ENCODE measurements around the gene SEMA3G.

The SEMA3G gene

DNA sequence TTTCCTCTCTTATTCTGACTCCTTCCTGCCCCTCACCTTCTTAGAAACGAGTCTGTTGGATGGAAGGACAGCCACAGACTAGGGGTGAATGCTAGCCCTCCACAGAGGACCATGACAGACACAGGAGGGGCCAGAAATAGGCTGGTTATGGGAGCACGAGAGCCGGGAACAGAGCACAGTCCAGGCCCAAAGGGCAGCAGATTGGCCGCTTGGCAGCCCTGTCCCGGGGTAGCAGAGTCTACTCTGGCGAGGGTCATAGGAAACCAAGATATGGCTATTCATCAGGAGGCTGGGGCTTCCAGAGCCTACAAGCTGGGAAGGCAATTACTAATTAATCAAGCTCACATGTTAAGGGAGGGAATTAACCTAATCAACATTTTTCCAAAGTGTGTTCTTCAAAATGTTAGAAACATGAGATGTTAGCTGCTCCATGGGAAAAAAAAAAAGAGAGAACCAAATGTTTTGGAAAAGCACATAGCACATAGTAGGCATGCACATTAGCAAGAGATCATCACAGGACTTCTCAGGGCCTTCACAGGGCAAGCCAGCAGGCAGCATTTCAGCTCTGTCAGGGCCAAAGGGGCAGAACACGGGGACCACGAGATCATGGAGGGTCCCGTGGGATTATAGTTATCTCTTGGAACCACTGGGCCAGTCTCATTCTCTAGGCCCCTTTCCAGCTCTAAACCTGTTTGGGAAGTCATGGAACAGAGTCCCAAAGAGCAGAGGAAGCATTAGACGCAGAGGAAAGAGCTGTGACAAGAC lies 13.3 kb downstream of the SEMA3G start:
- no peak for TF ChIP-seq CTCF (IDR thresholded peaks at IDR 0.05; ENCODE audit: low read depth, low read length, missing control alignments)
- no peak for DNase-seq (ENCODE audit: low read depth)
- in situ Hi-C loops (cut with HindIII; ENCODE audit: low sequenced_read_pairs), result no loop called here
- no peak overlapping the region for H3K4me3 ChIP-seq (ENCODE audit: low read depth, low read length)

DNA sequence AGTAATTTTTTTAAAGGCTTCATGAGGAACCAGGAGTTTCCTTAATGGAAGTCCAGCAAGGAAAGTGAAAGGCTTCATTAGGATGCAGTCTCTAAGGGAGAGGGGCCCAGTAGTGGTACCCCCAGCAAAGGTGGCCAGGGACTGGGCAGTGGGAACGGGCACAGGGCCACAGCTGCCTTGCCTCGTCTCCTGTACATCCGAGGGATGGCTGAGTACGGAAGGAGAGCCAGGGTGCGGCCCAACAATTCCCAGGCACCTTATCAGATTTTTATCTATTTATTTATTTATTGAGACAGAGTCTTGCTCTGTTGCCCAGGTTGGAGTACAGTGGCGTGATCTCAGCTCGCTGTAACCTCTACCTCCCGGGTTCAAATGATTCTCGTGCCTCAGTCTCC lies 14.5 kb downstream of the SEMA3G start:
- no peak for DNase-seq (ENCODE audit: low read depth)
- no peak for TF ChIP-seq CTCF (IDR thresholded peaks at IDR 0.05; ENCODE audit: low read depth, low read length, missing control alignments)
- no peak overlapping the region for H3K4me3 ChIP-seq (ENCODE audit: low read depth, low read length)
- in situ Hi-C loops (cut with HindIII; ENCODE audit: low sequenced_read_pairs), result no loop called here

- no peak for TF ChIP-seq CTCF (IDR thresholded peaks at IDR 0.05; ENCODE audit: low read depth, low read length, missing control alignments)
- in situ Hi-C loops (cut with HindIII; ENCODE audit: low sequenced_read_pairs), result no loop called here
- no peak for DNase-seq (ENCODE audit: low read depth)
- no peak overlapping the region for H3K4me3 ChIP-seq (ENCODE audit: low read depth, low read length)
Measured at GRCh38 chr3:52429779-52430415, 15.0 kb downstream of the SEMA3G start.

- no peak for DNase-seq (ENCODE audit: low read depth)
- no peak overlapping the region for H3K4me3 ChIP-seq (ENCODE audit: low read depth, low read length)
- in situ Hi-C loops (cut with HindIII; ENCODE audit: low sequenced_read_pairs), result no loop called here
- TF ChIP-seq CTCF (IDR thresholded peaks at IDR 0.05; ENCODE audit: low read depth, low read length, missing control alignments), result no peak
Measured at GRCh38 chr3:52429031-52429430, 15.9 kb downstream of the SEMA3G start.

DNA sequence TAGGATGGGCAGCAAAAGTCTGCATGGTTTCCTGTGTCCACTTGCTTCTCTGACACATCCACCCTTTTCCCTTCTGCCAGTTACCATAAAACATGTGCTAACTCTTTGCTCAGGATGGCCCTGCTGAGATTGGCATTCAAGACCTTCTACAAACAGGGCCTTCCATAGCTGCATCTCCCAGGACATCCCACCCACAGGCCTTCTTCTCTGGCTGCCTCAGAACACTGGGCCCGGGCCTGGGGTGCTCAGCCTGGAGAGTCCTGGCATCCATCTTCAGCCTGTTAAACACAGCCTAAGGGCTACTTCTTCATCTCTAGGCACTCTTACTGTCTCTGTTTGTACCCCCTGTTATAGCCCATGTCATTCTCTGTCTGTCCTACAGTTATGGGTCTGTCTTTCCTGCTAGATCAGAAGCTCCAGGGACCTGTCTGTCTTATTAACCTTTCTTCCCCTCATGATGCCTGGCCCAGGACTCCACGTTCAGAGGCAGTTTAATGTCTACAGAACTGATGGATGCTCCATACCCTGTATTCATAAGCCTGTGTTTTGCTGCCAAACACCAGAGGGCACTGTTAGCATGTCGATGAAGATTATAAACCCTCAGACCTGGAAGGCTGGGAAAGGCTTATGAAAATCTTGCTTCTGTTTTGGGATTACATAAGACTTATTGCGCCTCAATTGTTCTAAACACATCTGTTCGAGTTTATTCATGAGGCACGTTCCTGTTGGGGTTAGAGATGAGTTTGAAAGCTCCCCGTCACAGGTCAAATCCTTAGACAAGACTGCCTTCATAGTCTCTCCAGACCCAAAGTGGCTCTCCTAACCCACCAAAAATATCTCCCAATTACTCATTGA lies 16.5 kb downstream of the SEMA3G start:
- in situ Hi-C loops (cut with HindIII; ENCODE audit: low sequenced_read_pairs), result no loop called here
- H3K4me3 ChIP-seq (ENCODE audit: low read depth, low read length), result no peak overlapping the region
- DNase-seq (ENCODE audit: low read depth), result peak; percentile 65
- peak; percentile 85 for TF ChIP-seq CTCF (IDR thresholded peaks at IDR 0.05; ENCODE audit: low read depth, low read length, missing control alignments)

- no peak for DNase-seq (ENCODE audit: low read depth)
- no peak for TF ChIP-seq CTCF (IDR thresholded peaks at IDR 0.05; ENCODE audit: low read depth, low read length, missing control alignments)
- H3K4me3 ChIP-seq (ENCODE audit: low read depth, low read length), result no peak overlapping the region
- in situ Hi-C loops (cut with HindIII; ENCODE audit: low sequenced_read_pairs), result no loop called here
Measured at GRCh38 chr3:52423173-52423572, 21.7 kb downstream of the SEMA3G start.

All from astrocyte of the cerebellum (primary cell).